KBM-7 (cell line): ENCODE measurements around the gene ANAPC2.

Experiments used
- DNase-seq: peaks from one replicate; pipeline ENCODE4 v3.0.0-alpha.2; 2015
- in situ Hi-C: fragments of 300-500 bp; cut with MboI; formaldehyde crosslinking; loops from 2 replicates; pipeline ENCODE4 v1.14.3; 2020; ENCODE audit warnings: low sequenced_read_pairs, low pct_unique_long_range_greater_than_20kb, mixed read lengths

ANAPC2 gene

GRCh38 chr9:137198051-137198901 is 9.9 kb upstream of the ANAPC2 start:
- DNase-seq, result no peak
- in situ Hi-C loops, result no loop called here

- in situ Hi-C loops, result no loop called here
- no peak for DNase-seq
These were observed 7.3 kb upstream of the ANAPC2 start for GRCh38 chr9:137195525-137196220.

GRCh38 chr9:137194909-137195308 is 6.5 kb upstream of the ANAPC2 start:
- in situ Hi-C loops, result no loop called here
- no peak for DNase-seq

- DNase-seq, result no peak
These were observed 6.0 kb upstream of the ANAPC2 start for GRCh38 chr9:137194388-137194787.

GRCh38 chr9:137193771-137194170 is 5.4 kb upstream of the ANAPC2 start:
- in situ Hi-C loops, result no loop called here
- no peak for DNase-seq

More at GRCh38 chr9:137194388-137194787, 6.0 kb upstream of the ANAPC2 start:
- in situ Hi-C loops, result no loop called here

- no peak for DNase-seq
- in situ Hi-C loops, result no loop called here
These were observed 4.5 kb upstream of the ANAPC2 start for GRCh38 chr9:137192859-137193258.

- in situ Hi-C loops, result no loop called here
- DNase-seq, result no peak
These were observed 4.1 kb upstream of the ANAPC2 start for GRCh38 chr9:137192448-137192780.

- in situ Hi-C loops, result no loop called here
- no peak for DNase-seq
These were observed 3.5 kb upstream of the ANAPC2 start for GRCh38 chr9:137191691-137192447.

GRCh38 chr9:137191245-137191644 is 2.9 kb upstream of the ANAPC2 start:
- DNase-seq, result no peak
- in situ Hi-C loops, result no loop called here

GRCh38 chr9:137190315-137190856 is 2.0 kb upstream of the ANAPC2 start:
- in situ Hi-C loops, result no loop called here
- no peak for DNase-seq

- no peak for DNase-seq
- in situ Hi-C loops, result no loop called here
These were observed 1.2 kb upstream of the ANAPC2 start for GRCh38 chr9:137189297-137190295.

- no peak for DNase-seq
- in situ Hi-C loops, result no loop called here
These were observed 272 bp downstream of the ANAPC2 start for GRCh38 chr9:137188086-137188489.

GRCh38 chr9:137187386-137187785 is 974 bp downstream of the ANAPC2 start:
- DNase-seq, result no peak
- in situ Hi-C loops, result no loop called here

GRCh38 chr9:137186385-137186784 is 2.0 kb downstream of the ANAPC2 start:
- no peak for DNase-seq
- in situ Hi-C loops, result no loop called here

GRCh38 chr9:137185921-137186320 is 2.4 kb downstream of the ANAPC2 start:
- in situ Hi-C loops, result no loop called here
- DNase-seq, result no peak

- no peak for DNase-seq
- in situ Hi-C loops, result no loop called here
These were observed 3.3 kb downstream of the ANAPC2 start for GRCh38 chr9:137184881-137185660.

- no peak for DNase-seq
- in situ Hi-C loops, result no loop called here
These were observed 4.3 kb downstream of the ANAPC2 start for GRCh38 chr9:137183980-137184595.
